GM23338 (cell line): ENCODE results near the gene ALDH8A1. TPM values are rescaled to one million over a fixed set of nuclear protein-coding genes. Genes with fewer than 3 reads are reported as not detected.

Experiments
- ATAC-seq: fragments of 200-7000 bp; cut with Tn5 transposase; 3 replicates; pipeline ENCODE4 v1.9.1; 2020
- DNase-seq: peaks from one replicate; pipeline ENCODE4 v3.0.0-alpha.2; 2015; ENCODE audit warnings: low spot score
- H2AFZ ChIP-seq: fragments of 200-600 bp; sonication (generic); 2 replicates; pipeline ENCODE4 v1.8.0; 2016; ENCODE audit warnings: antibody characterized with exemption, mild to moderate bottlenecking, moderate library complexity
- H3F3A ChIP-seq: fragments of 200-600 bp; sonication (generic); replicated peaks from 2 replicates; pipeline ENCODE4 v1.8.0; 2017; ENCODE audit warnings: antibody characterized with exemption, mixed run types, low read depth
- H3K27ac ChIP-seq: fragments of 200-600 bp; sonication (generic); 2 replicates; pipeline ENCODE4 v1.6.1; 2016; ENCODE audit warnings: low read depth
- H3K27me3 ChIP-seq: fragments of 200-600 bp; sonication (generic); 2 replicates; pipeline ENCODE4 v1.8.0; 2016; ENCODE audit warnings: mild to moderate bottlenecking, mixed run types, moderate library complexity; ENCODE audit not compliant: insufficient read depth
- H3K36me3 ChIP-seq: fragments of 200-600 bp; sonication (generic); 2 replicates; pipeline ENCODE4 v1.8.0; 2016; ENCODE audit warnings: mild to moderate bottlenecking; ENCODE audit not compliant: insufficient read depth
- H3K4me1 ChIP-seq: fragments of 200-600 bp; sonication (generic); 2 replicates; pipeline ENCODE4 v1.8.0; 2016; ENCODE audit warnings: mild to moderate bottlenecking, moderate library complexity; ENCODE audit not compliant: insufficient read depth
- H3K4me2 ChIP-seq: fragments of 200-600 bp; sonication (generic); 2 replicates; pipeline ENCODE4 v1.7.1; 2017; ENCODE audit warnings: mixed run types
- H3K4me3 ChIP-seq: fragments of 200-600 bp; sonication (generic); 2 replicates; pipeline ENCODE4 v1.6.1; 2016; ENCODE audit warnings: mixed run types
- H3K79me2 ChIP-seq: fragments of 200-600 bp; sonication (generic); replicated peaks from 2 replicates; pipeline ENCODE4 v1.8.0; 2017; ENCODE audit warnings: mild to moderate bottlenecking; ENCODE audit not compliant: insufficient read depth
- H3K9me2 ChIP-seq: fragments of 200-600 bp; sonication (generic); 2 replicates; pipeline ENCODE4 v1.8.0; 2017; ENCODE audit not compliant: insufficient read depth
- H4K20me1 ChIP-seq: fragments of 200-600 bp; sonication (generic); replicated peaks from 2 replicates; pipeline ENCODE4 v1.8.0; 2017; ENCODE audit warnings: mild to moderate bottlenecking; ENCODE audit not compliant: insufficient read depth
- H3K27ac Mint-ChIP-seq: 2 replicates; pipeline ENCODE4 v1.8.0; 2020; ENCODE audit warnings: inconsistent platforms, mild to moderate bottlenecking, moderate library complexity, mixed read lengths
- H3K27me3 Mint-ChIP-seq: 3 replicates; pipeline ENCODE4 v1.8.0; 2022; ENCODE audit warnings: low read depth, mild to moderate bottlenecking, moderate library complexity, mixed read lengths, inconsistent platforms; ENCODE audit not compliant: insufficient read depth, poor library complexity
- H3K36me3 Mint-ChIP-seq: 3 replicates; pipeline ENCODE4 v1.8.0; 2021; ENCODE audit warnings: low read depth, mild to moderate bottlenecking, inconsistent platforms, moderate library complexity, mixed read lengths
- H3K4me1 Mint-ChIP-seq: 3 replicates; pipeline ENCODE4 v1.8.0; 2020; ENCODE audit warnings: mild to moderate bottlenecking, inconsistent platforms, mixed read lengths
- H3K4me3 Mint-ChIP-seq: 3 replicates; pipeline ENCODE4 v1.8.0; 2021; ENCODE audit warnings: moderate library complexity, mild to moderate bottlenecking, inconsistent platforms, mixed read lengths
- H3K9me3 Mint-ChIP-seq: 3 replicates; pipeline ENCODE4 v1.8.0; 2020; ENCODE audit warnings: moderate library complexity, mild to moderate bottlenecking, inconsistent platforms, mixed read lengths
- CREB1 ChIP-seq: fragments of 250-450 bp; sonication (Bioruptor Pico); IDR thresholded peaks from 2 replicates; pipeline ENCODE4 v1.5.0; 2020; ENCODE audit warnings: low read depth, mild to moderate bottlenecking, moderate library complexity
- CTCF ChIP-seq, 2 experiments: fragments of 200-600 bp in 1 of 2; sonication (generic) in 1 of 2; conservative IDR thresholded peaks; 2 replicates each; pipeline versions ENCODE4 v1.5.1 to v1.6.1; 2016 to 2017; ENCODE audit warnings: antibody characterized with exemption in 2 of 2, low read depth in 2 of 2, mild to moderate bottlenecking in 2 of 2, moderate library complexity in 1 of 2
- ETS1 ChIP-seq: IDR thresholded peaks from 2 replicates; pipeline ENCODE4 v1.6.1; 2016; ENCODE audit warnings: antibody characterized with exemption
- EZH2 ChIP-seq: fragments of 200-600 bp; sonication (generic); IDR thresholded peaks from one replicate; pipeline ENCODE4 v1.8.0; 2017; ENCODE audit warnings: antibody characterized with exemption, mild to moderate bottlenecking, low read depth; ENCODE audit not compliant: unreplicated experiment
- EZH2phosphoT487 ChIP-seq: fragments of 200-600 bp; sonication (generic); IDR thresholded peaks from one replicate; pipeline ENCODE4 v1.8.1; 2018; ENCODE audit warnings: antibody characterized with exemption; ENCODE audit not compliant: unreplicated experiment
- JUNB ChIP-seq: IDR thresholded peaks from one replicate; pipeline ENCODE4 v1.6.1; 2016; ENCODE audit warnings: antibody characterized with exemption; ENCODE audit not compliant: unreplicated experiment
- NANOG ChIP-seq: IDR thresholded peaks from 2 replicates; pipeline ENCODE4 v1.6.1; 2016; ENCODE audit warnings: antibody characterized with exemption, borderline replicate concordance
- REST ChIP-seq: IDR thresholded peaks from one replicate; pipeline ENCODE4 v1.6.1; 2018; ENCODE audit warnings: antibody characterized with exemption; ENCODE audit not compliant: unreplicated experiment
- STAT1 ChIP-seq: IDR thresholded peaks from one replicate; pipeline ENCODE4 v1.6.1; 2016; ENCODE audit warnings: antibody characterized with exemption; ENCODE audit not compliant: unreplicated experiment
- ZNF114 ChIP-seq: fragments of 250-450 bp; sonication (Bioruptor Pico); IDR thresholded peaks from 2 replicates; pipeline ENCODE4 v1.5.0; 2020; ENCODE audit warnings: mild to moderate bottlenecking, moderate library complexity
- ZNF331 ChIP-seq: fragments of 250-450 bp; sonication (Bioruptor Pico); IDR thresholded peaks from 2 replicates; pipeline ENCODE4 v1.5.0; 2020; ENCODE audit warnings: low read depth, mild to moderate bottlenecking, moderate library complexity
- ZNF462 ChIP-seq: fragments of 250-450 bp; sonication (Bioruptor Pico); IDR thresholded peaks from 2 replicates; pipeline ENCODE4 v1.5.0; 2020; ENCODE audit warnings: mild to moderate bottlenecking, moderate library complexity
- polyA plus RNA-seq: library from polyadenylated mRNA; unstranded; fragments of >200 nt; fragmentation: Nextera tagmentation; extraction: Ambion mirVana; gene quantifications from 2 replicates; pipeline ENCODE4 v1.2.1, GENCODE V29; 2016
- total RNA-seq: library from RNA; depleted of rRNA; stranded (reverse); fragments of >200 nt; shearing (Covaris generic); gene quantifications from 2 replicates; pipeline ENCODE4 v1.2.3, GENCODE V29; 2014

ALDH8A1 gene
- total and polyA plus RNA-seq, 2 experiments from 2014 or later, result not detected

- Histone ChIP-seq H3K4me2 (no peak overlapping the region), H3K27me3 (no peaks in the 10 kb centered on the region), H3F3A (no peaks in the 10 kb centered on the region), H3K4me3 (no peak overlapping the region), H3K79me2 (no peaks in the 10 kb centered on the region), H4K20me1 (no peaks in the 10 kb centered on the region), H2AFZ (no peak overlapping the region; the same call in 1 of the 2 replicates), H3K27ac (no peak overlapping the region), H3K36me3 (no peaks in the 10 kb centered on the region), H3K9me2 (0 out of 2 replicates have a peak, but pooled peaks cover 6% of the 10 kb centered on the region), H3K4me1 (no peaks in the 10 kb centered on the region)
- Mint-ChIP-seq H3K9me3 (no peaks in the 10 kb centered on the region), H3K4me3 (no peak overlapping the region), H3K36me3 (no peaks in the 10 kb centered on the region), H3K27ac (no peak overlapping the region), H3K4me1 (peaks cover 2% of the 10 kb centered on the region; the same call in 2 of the 3 replicates), H3K27me3 (peaks cover 2% of the 10 kb centered on the region)
- no peak for DNase-seq
- no peak for ATAC-seq
- TF ChIP-seq CTCF (conservative IDR thresholded peaks at IDR 0.05; ENCODE audit: low read depth in 2 of 2) (no peak), JUNB (no peak), ZNF331 (no peak), EZH2phosphoT487 (no peak), REST (no peak), ZNF114 (no peak), CREB1 (CRISPR knock-in tag) (no peak), ZNF462 (CRISPR knock-in tag) (no peak), STAT1 (no peak), EZH2 (no peak), ETS1 (no peak), NANOG (no peak)
These were observed 13.0 kb downstream of the ALDH8A1 start for GRCh38 chr6:134936931-134937330.
